Raji (cell line): ENCODE measurements around the gene SGK1.

Experiments
- POLR2A ChIP-seq: IDR thresholded peaks from 2 replicates; pipeline ENCODE4 v1.6.1; 2011; ENCODE audit warnings: low read depth, low read length, control low read depth; ENCODE audit not compliant: insufficient read depth

The SGK1 gene

DNA sequence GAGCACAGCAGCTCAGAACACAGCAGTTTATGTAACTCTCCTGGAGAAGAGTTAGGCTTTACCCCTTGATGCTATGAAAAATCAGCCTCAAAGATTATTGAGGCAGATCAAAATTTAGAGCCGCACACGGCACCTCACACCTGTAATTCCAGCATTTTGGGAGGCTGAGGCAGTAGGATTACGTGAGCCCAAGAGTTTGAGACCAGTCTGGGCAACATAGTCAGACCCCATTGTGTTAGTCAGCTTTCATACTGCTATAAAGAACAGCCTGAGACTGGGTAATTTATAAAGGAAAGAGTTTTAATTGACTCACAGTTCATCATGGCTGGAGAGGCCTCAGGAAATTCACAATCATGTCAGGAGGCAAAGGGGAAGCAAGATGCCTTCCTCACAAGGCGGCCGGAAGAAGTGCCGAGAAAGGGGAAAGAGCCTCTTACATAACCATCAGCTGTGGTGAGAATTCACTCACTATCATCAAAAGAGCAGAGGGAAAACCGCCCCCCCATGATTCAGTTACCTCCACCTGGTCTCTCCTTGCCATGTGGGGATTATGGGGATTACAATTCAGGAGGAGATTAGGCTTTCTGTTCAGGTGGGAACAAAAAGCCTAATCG is 87.7 kb downstream of the SGK1 start:
- no peak for TF ChIP-seq POLR2A

GRCh38 chr6:134229520-134229919 is 88.4 kb downstream of the SGK1 start:
- TF ChIP-seq POLR2A: no peak

- TF ChIP-seq POLR2A: no peak
These were observed 94.0 kb downstream of the SGK1 start for GRCh38 chr6:134223796-134224420.

DNA sequence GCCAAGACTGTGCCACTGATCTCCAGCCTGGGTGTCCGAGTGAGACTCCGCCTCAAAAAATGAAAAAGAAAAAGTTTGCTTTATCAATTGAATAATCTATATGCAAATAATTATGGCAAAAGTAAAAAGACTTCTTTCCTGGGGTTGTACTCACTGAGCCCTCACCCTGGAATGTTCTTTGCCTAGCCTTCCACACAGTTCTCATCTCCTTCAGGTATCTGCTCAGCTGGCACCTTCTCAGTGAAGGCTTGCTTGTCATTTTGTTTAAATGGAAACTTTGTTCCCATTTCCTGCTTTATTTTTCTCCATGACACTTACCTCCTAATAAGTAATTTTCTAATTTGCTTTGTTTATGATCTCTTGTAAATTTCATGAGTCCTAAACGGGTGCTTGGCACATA is 96.7 kb downstream of the SGK1 start:
- no peak for TF ChIP-seq POLR2A

- TF ChIP-seq POLR2A: no peak
These were observed 100.1 kb downstream of the SGK1 start for GRCh38 chr6:134217798-134218140.

DNA sequence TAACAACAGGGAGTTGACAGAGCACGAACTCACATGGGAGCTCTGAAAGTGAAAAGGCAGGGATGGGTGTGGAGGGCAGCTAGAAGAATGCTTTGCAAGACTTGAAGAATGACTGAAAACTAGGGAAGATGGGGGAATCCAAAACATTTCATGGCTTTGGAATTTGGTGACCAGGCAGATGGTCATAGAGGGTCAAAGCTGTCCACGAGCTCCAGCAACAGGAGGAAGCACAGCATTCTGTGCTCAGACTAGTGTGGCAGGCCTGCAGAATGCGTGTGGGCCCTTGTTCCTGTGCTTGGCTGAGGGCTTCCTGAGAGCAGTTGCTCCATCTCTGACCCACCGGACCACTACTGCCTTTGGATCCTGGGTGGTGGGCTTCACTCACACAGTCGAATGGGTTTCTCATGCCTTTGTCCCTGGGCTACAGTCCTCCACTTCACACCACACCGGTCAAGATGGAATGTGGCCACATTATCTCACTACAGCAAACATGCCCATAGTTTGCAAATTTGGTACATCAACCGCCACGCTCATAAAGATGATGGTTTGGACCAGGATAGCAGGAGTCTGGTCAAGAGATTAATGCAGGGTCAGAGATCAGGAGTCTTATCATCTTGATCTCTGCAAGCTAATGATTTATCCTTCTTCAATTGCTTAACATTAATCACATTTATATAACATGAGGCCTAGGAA is 100.7 kb downstream of the SGK1 start:
- TF ChIP-seq POLR2A: no peak

GRCh38 chr6:134216301-134217010 is 101.5 kb downstream of the SGK1 start:
- TF ChIP-seq POLR2A: no peak

DNA sequence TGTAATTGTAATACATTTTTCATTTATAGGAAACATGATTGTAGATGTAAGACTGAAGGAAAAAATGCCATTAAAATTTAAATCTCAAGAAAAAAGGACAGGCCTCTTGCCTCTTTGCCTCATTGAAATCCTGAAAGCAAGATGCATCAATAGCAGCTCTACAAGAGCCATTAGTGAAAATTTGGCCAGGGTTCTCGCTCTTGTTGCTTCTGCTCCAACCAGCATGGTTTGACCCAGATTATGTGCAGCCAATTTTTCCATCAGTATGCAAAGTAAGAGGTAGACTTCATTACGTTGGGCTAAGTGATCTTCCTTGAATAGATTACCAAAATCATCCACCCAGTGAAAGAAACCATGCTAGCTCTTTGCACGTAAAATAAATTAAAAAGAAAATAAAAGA is 106.6 kb downstream of the SGK1 start:
- TF ChIP-seq POLR2A: no peak

- TF ChIP-seq POLR2A: no peak
These were observed 110.5 kb downstream of the SGK1 start for GRCh38 chr6:134207421-134207820.

DNA sequence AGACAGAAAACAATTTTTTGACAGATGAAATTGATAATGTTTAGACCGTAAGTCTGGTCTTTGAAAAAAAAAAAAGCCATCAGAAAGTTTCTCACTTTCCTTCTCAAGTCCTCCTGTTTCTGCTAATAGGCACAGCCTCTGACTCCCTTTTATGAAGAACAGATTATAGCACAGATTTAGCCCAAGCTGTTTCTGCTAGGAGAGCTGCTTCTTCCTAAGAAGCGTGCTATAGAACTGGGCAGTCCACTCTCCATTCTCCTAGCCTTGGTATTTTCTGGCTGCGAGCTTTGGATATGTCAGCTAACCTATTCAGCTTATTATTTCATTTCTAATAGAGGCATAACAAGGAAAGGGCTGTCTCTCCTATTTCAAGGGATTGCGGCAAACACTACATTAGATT is 112.5 kb downstream of the SGK1 start:
- no peak for TF ChIP-seq POLR2A

DNA sequence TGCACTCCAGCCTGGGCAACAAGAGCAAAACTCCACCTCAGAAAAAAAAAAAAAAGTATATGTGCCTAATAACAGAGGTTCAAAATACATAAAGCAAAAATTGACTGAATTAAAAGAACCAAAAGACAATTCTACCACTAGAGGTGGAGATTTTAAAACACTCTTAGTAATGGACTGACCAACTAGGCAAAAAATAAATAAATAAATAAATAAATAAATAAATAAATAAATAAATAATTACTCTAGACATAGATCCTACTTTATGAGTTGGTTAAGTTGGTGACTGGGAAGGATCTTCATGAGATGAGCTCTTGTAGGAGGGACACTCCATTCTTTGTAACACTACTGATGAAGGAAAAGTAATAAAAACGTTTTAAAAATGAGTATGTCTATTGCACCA is 113.9 kb downstream of the SGK1 start:
- TF ChIP-seq POLR2A: no peak

DNA sequence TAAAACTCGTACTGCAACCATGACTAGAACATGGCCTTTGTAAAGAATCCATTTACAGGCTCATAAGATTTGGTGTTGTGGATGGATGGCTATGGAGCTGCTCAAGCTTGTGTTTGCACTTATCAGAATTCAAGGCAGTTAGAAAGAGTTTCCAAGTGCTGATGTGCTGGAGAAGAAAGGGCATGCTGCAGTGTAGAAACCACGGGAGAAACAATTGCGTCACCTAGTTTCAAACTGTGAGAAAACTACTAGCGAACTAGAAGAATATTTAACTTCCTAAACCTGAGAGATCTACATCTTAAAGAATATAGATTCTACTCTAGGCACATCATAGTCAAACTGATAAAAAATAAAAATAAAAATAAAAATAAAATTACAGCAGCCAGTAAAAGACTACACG is 116.2 kb downstream of the SGK1 start:
- TF ChIP-seq POLR2A: no peak

DNA sequence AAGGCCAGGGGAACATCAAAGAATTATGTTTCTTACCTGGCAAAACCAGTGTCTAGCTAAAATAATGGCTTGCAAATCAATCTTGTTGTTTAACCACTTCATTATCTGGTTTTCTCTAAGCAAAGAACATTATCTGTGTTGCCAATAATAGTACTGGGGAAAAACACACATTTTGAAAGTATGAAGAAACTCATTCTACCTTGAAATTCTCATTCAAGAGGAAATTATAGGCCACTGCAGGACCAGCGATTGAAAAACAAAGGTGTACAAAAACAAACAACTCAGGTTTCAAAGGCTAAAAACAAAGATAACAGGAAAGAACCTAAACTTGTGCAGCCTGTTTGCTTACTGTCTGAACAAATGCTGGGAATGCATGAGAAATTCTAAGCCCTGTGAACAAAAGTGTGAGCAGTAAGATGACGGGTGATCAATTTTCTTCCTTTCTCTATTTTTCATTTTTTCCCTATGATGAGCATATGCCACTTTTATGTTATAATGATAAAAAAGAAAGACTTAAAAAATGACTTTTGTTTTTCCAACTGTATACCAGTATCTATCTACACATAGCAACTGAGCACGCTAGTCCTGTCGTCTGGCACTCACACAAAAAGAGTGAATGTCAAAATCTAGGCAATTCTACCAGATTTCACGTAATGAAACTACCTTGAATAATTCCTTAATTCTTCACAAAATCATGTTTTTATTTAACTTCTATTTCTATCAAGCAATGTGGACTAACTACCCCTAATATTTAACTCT is 117.9 kb downstream of the SGK1 start:
- no peak for TF ChIP-seq POLR2A

- no peak for TF ChIP-seq POLR2A
These were observed 119.8 kb downstream of the SGK1 start for GRCh38 chr6:134198093-134198492.

- no peak for TF ChIP-seq POLR2A
These were observed 121.2 kb downstream of the SGK1 start for GRCh38 chr6:134196568-134197193.
